ENCODE results near the gene ZSWIM8. TPM values are rescaled to one million over a fixed set of nuclear protein-coding genes. Genes with fewer than 3 reads are reported as not detected.
A peak's percentile ranks its signal among the peaks of the same experiment; 100 is the strongest.

Gene ZSWIM8
- total RNA-seq, 2 donors from 2014 or later = 37.6 to 63.2 TPM

GRCh38 chr10:73841526-73842285 lies 56.3 kb downstream of the ZSWIM8 start:
- Histone ChIP-seq H3K4me1 (no peaks in the 10 kb centered on the region), H3K4me3 (no peak overlapping the region), H3K36me3 (peaks cover 44% of the 10 kb centered on the region), H3K27me3 (no peaks in the 10 kb centered on the region), H3K9me3 (no peaks in the 10 kb centered on the region), H3K27ac (no peak overlapping the region)
- TF ChIP-seq CTCF (IDR thresholded peaks at IDR 0.05) = no peak
- DNase-seq (ENCODE audit: low spot score) = no peak

- H3K4me1 ChIP-seq = no peaks in the 10 kb centered on the region
- H3K9me3 ChIP-seq = no peaks in the 10 kb centered on the region
- TF ChIP-seq CTCF (IDR thresholded peaks at IDR 0.05) = no peak
- no peak overlapping the region for H3K27ac ChIP-seq
- no peaks in the 10 kb centered on the region for H3K27me3 ChIP-seq
- H3K36me3 ChIP-seq = peaks cover 51% of the 10 kb centered on the region
- no peak overlapping the region for H3K4me3 ChIP-seq
- DNase-seq (ENCODE audit: low spot score) = no peak
These were observed 56.9 kb downstream of the ZSWIM8 start for GRCh38 chr10:73842349-73842748.

GRCh38 chr10:73843261-73843660 lies 57.9 kb downstream of the ZSWIM8 start:
- no peaks in the 10 kb centered on the region for H3K27me3 ChIP-seq
- H3K4me3 ChIP-seq = no peak overlapping the region
- H3K27ac ChIP-seq = no peak overlapping the region
- no peaks in the 10 kb centered on the region for H3K4me1 ChIP-seq
- no peaks in the 10 kb centered on the region for H3K9me3 ChIP-seq
- no peak for DNase-seq (ENCODE audit: low spot score)
- peaks cover 60% of the 10 kb centered on the region for H3K36me3 ChIP-seq
- TF ChIP-seq CTCF (IDR thresholded peaks at IDR 0.05) = no peak

GRCh38 chr10:73847031-73847430 lies 61.6 kb downstream of the ZSWIM8 start:
- Histone ChIP-seq H3K36me3 (peaks cover 44% of the 10 kb centered on the region), H3K9me3 (no peaks in the 10 kb centered on the region), H3K4me3 (no peak overlapping the region), H3K4me1 (peaks cover 0 to 28% of the 10 kb centered on the region in 2 donors), H3K27me3 (no peaks in the 10 kb centered on the region), H3K27ac (no peak overlapping the region)
- no peak for DNase-seq (ENCODE audit: low spot score)
- TF ChIP-seq CTCF (IDR thresholded peaks at IDR 0.05) = no peak

GRCh38 chr10:73848821-73849489 lies 63.5 kb downstream of the ZSWIM8 start:
- H3K27me3 ChIP-seq = no peaks in the 10 kb centered on the region
- peaks cover 0 to 28% of the 10 kb centered on the region in 2 donors for H3K4me1 ChIP-seq
- peak; percentile 87 for DNase-seq (ENCODE audit: low spot score)
- no peaks in the 10 kb centered on the region for H3K9me3 ChIP-seq
- H3K4me3 ChIP-seq = no peak overlapping the region
- H3K27ac ChIP-seq = peak overlapping the region; percentile 18 to 72
- TF ChIP-seq CTCF (IDR thresholded peaks at IDR 0.05) = peak; percentile 99 to 100
- peaks cover 42% of the 10 kb centered on the region for H3K36me3 ChIP-seq

All from right atrium auricular region (tissue), 2 donors.